ENCODE measurements around the gene ZNF784. TPM values are rescaled to one million over a fixed set of nuclear protein-coding genes. Genes with fewer than 3 reads are reported as not detected.

The ZNF784 gene
- total and polyA plus RNA-seq, 2 donors (not counting 3 experiments of a cell fraction or from before 2014, with no cell fraction given) = 4.9 TPM

DNA sequence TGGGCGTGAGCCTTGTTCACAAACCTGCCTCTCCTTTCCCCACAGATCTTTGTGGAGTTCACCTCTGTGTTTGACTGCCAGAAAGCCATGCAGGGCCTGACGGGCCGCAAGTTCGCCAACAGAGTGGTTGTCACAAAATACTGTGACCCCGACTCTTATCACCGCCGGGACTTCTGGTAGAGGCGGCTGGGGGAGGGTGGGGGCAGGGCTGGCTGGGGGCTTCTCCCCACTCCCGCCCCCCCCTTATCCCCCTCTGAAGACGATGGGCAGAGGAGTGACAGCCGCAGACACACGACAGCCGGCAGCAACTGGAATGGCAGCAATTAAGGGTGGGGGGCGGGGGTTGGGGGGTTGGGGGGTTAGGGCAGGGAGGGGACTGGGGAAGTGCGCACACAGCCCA is 49.5 kb upstream of the ZNF784 start:
- no peak overlapping the region for H2AFZ ChIP-seq (ENCODE audit: low read depth, low read length)
- TF ChIP-seq EZH2 (IDR thresholded peaks at IDR 0.05; ENCODE audit: borderline replicate concordance, low read depth, low read length, severe bottlenecking) (no peak), MYC (IDR thresholded peaks at IDR 0.05; ENCODE audit: low read depth, low read length) (no peak), POLR2AphosphoS5 (IDR thresholded peaks at IDR 0.05; ENCODE audit: insufficient read depth, low read depth, low read length) (no peak), GATA2 (IDR thresholded peaks at IDR 0.05; ENCODE audit: insufficient read depth, insufficient read length, low read depth, low read length) (no peak), FOS (IDR thresholded peaks at IDR 0.05; ENCODE audit: borderline replicate concordance, insufficient read depth, low read length) (no peak), POLR2A (IDR thresholded peaks at IDR 0.05; ENCODE audit: low read depth, low read length) (no peak), JUN (IDR thresholded peaks at IDR 0.05; ENCODE audit: borderline replicate concordance, insufficient read depth, insufficient read length, low read depth) (no peak)
- TF ChIP-seq, protein P1, sequence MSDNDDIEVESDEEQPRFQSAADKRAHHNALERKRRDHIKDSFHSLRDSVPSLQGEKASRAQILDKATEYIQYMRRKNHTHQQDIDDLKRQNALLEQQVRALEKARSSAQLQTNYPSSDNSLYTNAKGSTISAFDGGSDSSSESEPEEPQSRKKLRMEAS (IDR thresholded peaks at IDR 0.05; ENCODE audit: insufficient read depth, insufficient read length) = no peak
- TF ChIP-seq, protein P2, sequence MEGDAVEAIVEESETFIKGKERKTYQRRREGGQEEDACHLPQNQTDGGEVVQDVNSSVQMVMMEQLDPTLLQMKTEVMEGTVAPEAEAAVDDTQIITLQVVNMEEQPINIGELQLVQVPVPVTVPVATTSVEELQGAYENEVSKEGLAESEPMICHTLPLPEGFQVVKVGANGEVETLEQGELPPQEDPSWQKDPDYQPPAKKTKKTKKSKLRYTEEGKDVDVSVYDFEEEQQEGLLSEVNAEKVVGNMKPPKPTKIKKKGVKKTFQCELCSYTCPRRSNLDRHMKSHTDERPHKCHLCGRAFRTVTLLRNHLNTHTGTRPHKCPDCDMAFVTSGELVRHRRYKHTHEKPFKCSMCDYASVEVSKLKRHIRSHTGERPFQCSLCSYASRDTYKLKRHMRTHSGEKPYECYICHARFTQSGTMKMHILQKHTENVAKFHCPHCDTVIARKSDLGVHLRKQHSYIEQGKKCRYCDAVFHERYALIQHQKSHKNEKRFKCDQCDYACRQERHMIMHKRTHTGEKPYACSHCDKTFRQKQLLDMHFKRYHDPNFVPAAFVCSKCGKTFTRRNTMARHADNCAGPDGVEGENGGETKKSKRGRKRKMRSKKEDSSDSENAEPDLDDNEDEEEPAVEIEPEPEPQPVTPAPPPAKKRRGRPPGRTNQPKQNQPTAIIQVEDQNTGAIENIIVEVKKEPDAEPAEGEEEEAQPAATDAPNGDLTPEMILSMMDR (IDR thresholded peaks at IDR 0.05; ENCODE audit: extremely low read depth in 1 of 2, insufficient read depth in 1 of 2, low read depth in 1 of 2, low read length in 2 of 2) = no peak
- dilution Hi-C loops (cut with MboI; ENCODE audit: extremely low pct_ligation_motif_present, low sequenced_read_pairs) = no loop called here
- no peaks in the 10 kb centered on the region for H3K9me1 ChIP-seq (replicated peaks; ENCODE audit: control insufficient read depth, extremely low read depth, insufficient read depth, low read length)
- H3K4me1 ChIP-seq (ENCODE audit: control insufficient read depth, extremely low read depth, insufficient read depth, low read length) = peaks cover 36% of the 10 kb centered on the region
- ChIA-PET POLR2A (interaction anchor here (1.3 kb wide), 1 partner anchor 9 kb away, joined by 3 read pairs; no protein-coding TSS in a partner anchor), CTCF (interaction anchor here (1.2 kb wide), 2 partner anchors 17 to 41 kb away, joined by 3 to 6 read pairs; no protein-coding TSS in a partner anchor)
- peaks cover 5% of the 10 kb centered on the region for H4K20me1 ChIP-seq (replicated peaks; ENCODE audit: control insufficient read depth, extremely low read depth, insufficient read depth, low read length)
- no peak overlapping the region for H3K9ac ChIP-seq (replicated peaks; ENCODE audit: extremely low read depth, insufficient read depth, low read length)
- H3K4me2 ChIP-seq (ENCODE audit: insufficient read depth, low read length) = no peak overlapping the region
- H3K79me2 ChIP-seq (ENCODE audit: control insufficient read depth, insufficient read depth, low read length) = peaks cover 79% of the 10 kb centered on the region
- H3K27me3 ChIP-seq (ENCODE audit: control insufficient read depth in 2 of 2, insufficient read depth in 2 of 2, low read length in 2 of 2) = no peaks in the 10 kb centered on the region
- H3K9me3 ChIP-seq (replicated peaks; ENCODE audit: control insufficient read depth, insufficient read depth, low read length) = no peaks in the 10 kb centered on the region
- H3K36me3 ChIP-seq (ENCODE audit: control insufficient read depth in 2 of 2, extremely low read depth in 1 of 2, insufficient read depth in 2 of 2, low read length in 2 of 2) = peaks cover 19 to 23% of the 10 kb centered on the region in 2 experiments
- no TSS peak for BruUV-seq (replicated peaks)
- no peak overlapping the region for H3K4me3 ChIP-seq (replicated peaks in 1 of 3; ENCODE audit: insufficient read depth in 1 of 3, low read depth in 1 of 3, low read length in 3 of 3)
- DNase-seq (ENCODE audit: low read depth, low spot score) (no peak), FAIRE-seq (no peak)
- intact Hi-C loops (cut with micrococcal nuclease) = no loop called here
- H3K27ac ChIP-seq (ENCODE audit: insufficient read depth, low read depth, low read length) = no peak overlapping the region

Data from endothelial cell of umbilical vein (primary cell).